Mucosa of rectum (tissue), 2 donors: ENCODE data around the gene PRKACA.

Source experiments
- H3K27ac ChIP-seq, 2 donors: one replicate each; pipeline ENCODE4 v1.7.0; 2013; ENCODE audit warnings: inconsistent platforms in 2 of 2, low read depth in 2 of 2, low read length in 2 of 2
- H3K27me3 ChIP-seq, 2 donors: one replicate each; pipeline ENCODE4 v1.7.0; 2013; ENCODE audit warnings: low read length in 2 of 2; ENCODE audit not compliant: control insufficient read depth in 2 of 2, insufficient read depth in 2 of 2
- H3K36me3 ChIP-seq, 2 donors: one replicate each; pipeline ENCODE4 v1.7.0; 2013; ENCODE audit warnings: low read length in 2 of 2; ENCODE audit not compliant: control insufficient read depth in 2 of 2, insufficient read depth in 2 of 2
- H3K4me1 ChIP-seq, 2 donors: one replicate each; pipeline ENCODE4 v1.7.0; 2013; ENCODE audit warnings: low read length in 2 of 2, mild to moderate bottlenecking in 1 of 2; ENCODE audit not compliant: control insufficient read depth in 2 of 2, insufficient read depth in 2 of 2
- H3K4me3 ChIP-seq, 2 donors: one replicate each; pipeline ENCODE4 v1.7.0; 2013; ENCODE audit warnings: low read length in 2 of 2
- H3K9ac ChIP-seq, 2 donors: one replicate each; pipeline ENCODE4 v1.7.0; 2013; ENCODE audit warnings: low read length in 2 of 2, low read depth in 1 of 2, mild to moderate bottlenecking in 1 of 2
- H3K9me3 ChIP-seq, 2 donors: one replicate each; pipeline ENCODE4 v1.7.0; 2013; ENCODE audit warnings: low read length in 2 of 2; ENCODE audit not compliant: control insufficient read depth in 2 of 2
- donor health status: healthy.
- donor health status: Normal muscosa, but diverticular disease.

Gene PRKACA

GRCh38 chr19:14086098-14086497 lies 31.5 kb downstream of the PRKACA start:
- Histone ChIP-seq H3K9me3 (no peaks in the 10 kb centered on the region), H3K27me3 (no peaks in the 10 kb centered on the region), H3K36me3 (peaks cover 6 to 8% of the 10 kb centered on the region in 2 donors), H3K9ac (no peak overlapping the region), H3K27ac (no peak overlapping the region), H3K4me3 (no peak overlapping the region), H3K4me1 (peaks cover 10 to 15% of the 10 kb centered on the region in 2 donors)

- no peak within 1 kb of the TSS for H3K9ac ChIP-seq
- peaks cover 6 to 8% of the 10 kb centered on the region in 2 donors for H3K36me3 ChIP-seq
- peak within 1 kb of the TSS in 1 of 2 donors; percentile 16 for H3K4me3 ChIP-seq
Measured at GRCh38 chr19:14085309-14085995, 32.1 kb downstream of the PRKACA start, which contains the start of gene C19orf67. TSS of gene C19orf67 (minus strand) at chr19:14085783. CDS start at chr19:14085627, 156 bp downstream.

GRCh38 chr19:14082675-14082960 lies 34.9 kb downstream of the PRKACA start:
- Histone ChIP-seq H3K4me1 (peaks cover 20 to 21% of the 10 kb centered on the region in 2 donors), H3K36me3 (no peaks in the 10 kb centered on the region), H3K27ac (peak overlapping the region; percentile 93 to 96), H3K4me3 (peak overlapping the region; percentile 85 to 90), H3K9me3 (no peaks in the 10 kb centered on the region), H3K27me3 (no peaks in the 10 kb centered on the region), H3K9ac (peak overlapping the region; percentile 87 to 97)

More at GRCh38 chr19:14085309-14085995, 32.1 kb downstream of the PRKACA start, which contains the start of gene C19orf67:
- no peak within 1 kb of the TSS for H3K27ac ChIP-seq
- H3K4me1 ChIP-seq: peaks cover 16 to 17% of the 10 kb centered on the region in 2 donors
- no peaks in the 10 kb centered on the region for H3K9me3 ChIP-seq
- no peaks in the 10 kb centered on the region for H3K27me3 ChIP-seq

GRCh38 chr19:14081797-14082674 lies 35.5 kb downstream of the PRKACA start:
- H3K27ac ChIP-seq: peak overlapping the region; percentile 93 to 96
- H3K9ac ChIP-seq: peak overlapping the region; percentile 87 to 97
- peak overlapping the region; percentile 85 to 90 for H3K4me3 ChIP-seq
- H3K9me3 ChIP-seq: no peaks in the 10 kb centered on the region
- no peaks in the 10 kb centered on the region for H3K36me3 ChIP-seq
- H3K4me1 ChIP-seq: peaks cover 20 to 21% of the 10 kb centered on the region in 2 donors
- no peaks in the 10 kb centered on the region for H3K27me3 ChIP-seq

- H3K4me3 ChIP-seq: peak overlapping the region; percentile 85 to 90
- H3K9me3 ChIP-seq: no peaks in the 10 kb centered on the region
- peak overlapping the region; percentile 93 to 96 for H3K27ac ChIP-seq
- peak overlapping the region; percentile 87 to 97 for H3K9ac ChIP-seq
- H3K36me3 ChIP-seq: no peaks in the 10 kb centered on the region
- H3K27me3 ChIP-seq: no peaks in the 10 kb centered on the region
- peaks cover 20 to 23% of the 10 kb centered on the region in 2 donors for H3K4me1 ChIP-seq
Measured at GRCh38 chr19:14080887-14081796, 36.4 kb downstream of the PRKACA start.

- Histone ChIP-seq H3K36me3 (no peaks in the 10 kb centered on the region), H3K9me3 (no peaks in the 10 kb centered on the region), H3K4me1 (peaks cover 31 to 42% of the 10 kb centered on the region in 2 donors), H3K27ac (peak overlapping the region in 1 of 2 donors; percentile 23), H3K9ac (no peak overlapping the region), H3K4me3 (no peak overlapping the region), H3K27me3 (no peaks in the 10 kb centered on the region)
Measured at GRCh38 chr19:14078411-14078810, 39.2 kb downstream of the PRKACA start.

GRCh38 chr19:14073925-14074838 lies 43.4 kb downstream of the PRKACA start:
- no peaks in the 10 kb centered on the region for H3K27me3 ChIP-seq
- H3K36me3 ChIP-seq: peaks cover 0 to 2% of the 10 kb centered on the region in 2 donors
- H3K9ac ChIP-seq: peak overlapping the region; percentile 89 to 94
- H3K4me1 ChIP-seq: peaks cover 22 to 35% of the 10 kb centered on the region in 2 donors
- H3K9me3 ChIP-seq: no peaks in the 10 kb centered on the region
- H3K4me3 ChIP-seq: peak overlapping the region; percentile 85 to 91
- peak overlapping the region; percentile 95 to 98 for H3K27ac ChIP-seq

- H3K36me3 ChIP-seq: peaks cover 0 to 2% of the 10 kb centered on the region in 2 donors
- peak overlapping the region; percentile 90 to 91 for H3K4me3 ChIP-seq
- peak overlapping the region; percentile 89 to 94 for H3K9ac ChIP-seq
- peak overlapping the region; percentile 95 to 98 for H3K27ac ChIP-seq
- no peaks in the 10 kb centered on the region for H3K27me3 ChIP-seq
- H3K9me3 ChIP-seq: no peaks in the 10 kb centered on the region
- peaks cover 20 to 35% of the 10 kb centered on the region in 2 donors for H3K4me1 ChIP-seq
Measured at GRCh38 chr19:14073261-14073924, 44.2 kb downstream of the PRKACA start.
